Esophagus (tissue), 2 donors: Measurements from ENCODE around the gene SAE1. TPM values are rescaled to one million over a fixed set of nuclear protein-coding genes. Genes with fewer than 3 reads are reported as not detected.
"Not testable (repeated sequence)": the region's sequence is repeated elsewhere in the genome, so short reads cannot be mapped to it uniquely, and the experiment has no call there.

Experiments
- H3K27ac ChIP-seq, 2 donors: one replicate each; pipeline ENCODE4 v1.5.1; 2013; ENCODE audit warnings: low read depth in 2 of 2, mild to moderate bottlenecking in 2 of 2, inconsistent platforms in 1 of 2, low read length in 1 of 2, moderate library complexity in 1 of 2
- H3K27me3 ChIP-seq, 2 donors: one replicate each; pipeline ENCODE4 v1.6.1; 2013; ENCODE audit warnings: low read length in 2 of 2, control low read depth in 1 of 2, mild to moderate bottlenecking in 1 of 2; ENCODE audit not compliant: insufficient read depth in 2 of 2, control insufficient read depth in 1 of 2
- H3K36me3 ChIP-seq, 2 donors: one replicate each; pipeline ENCODE4 v1.6.1; 2013; ENCODE audit warnings: low read length in 1 of 2; ENCODE audit not compliant: control insufficient read depth in 2 of 2, insufficient read depth in 2 of 2
- H3K4me1 ChIP-seq, 2 donors: one replicate each; pipeline ENCODE4 v1.6.1; 2013; ENCODE audit warnings: low read length in 1 of 2; ENCODE audit not compliant: control insufficient read depth in 2 of 2, insufficient read depth in 2 of 2
- H3K4me3 ChIP-seq, 2 donors: one replicate each; pipeline ENCODE4 v1.5.1; 2013; ENCODE audit warnings: low read length in 2 of 2, mild to moderate bottlenecking in 2 of 2, low read depth in 1 of 2, moderate library complexity in 1 of 2
- H3K9me3 ChIP-seq, 2 donors: one replicate each; pipeline ENCODE4 v1.6.1; 2013; ENCODE audit warnings: mild to moderate bottlenecking in 2 of 2, low read depth in 1 of 2, low read length in 1 of 2, moderate library complexity in 1 of 2; ENCODE audit not compliant: control insufficient read depth in 2 of 2, insufficient read depth in 1 of 2
- WGBS, 2 donors: extraction: QIAGEN DNeasy Blood & Tissue Kit; methylation state at CpG; one replicate each; pipeline ENCODE4 v1.1.7; 2013; 5-methylcytosine and 5-hydroxymethylcytosine counted together
- polyA plus RNA-seq, 2 donors: library from polyadenylated mRNA; stranded (reverse); fragments of 200-250 nt; gene quantifications; one replicate each; pipeline ENCODE4 v1.2.3, GENCODE V29; 2013
- donor health status: healthy with polysubstance abuse.
- donor health status: Bipolar disorder and iron deficiency.

SAE1 gene
- polyA plus RNA-seq, 2 donors, result 17.1 to 53.4 TPM

DNA sequence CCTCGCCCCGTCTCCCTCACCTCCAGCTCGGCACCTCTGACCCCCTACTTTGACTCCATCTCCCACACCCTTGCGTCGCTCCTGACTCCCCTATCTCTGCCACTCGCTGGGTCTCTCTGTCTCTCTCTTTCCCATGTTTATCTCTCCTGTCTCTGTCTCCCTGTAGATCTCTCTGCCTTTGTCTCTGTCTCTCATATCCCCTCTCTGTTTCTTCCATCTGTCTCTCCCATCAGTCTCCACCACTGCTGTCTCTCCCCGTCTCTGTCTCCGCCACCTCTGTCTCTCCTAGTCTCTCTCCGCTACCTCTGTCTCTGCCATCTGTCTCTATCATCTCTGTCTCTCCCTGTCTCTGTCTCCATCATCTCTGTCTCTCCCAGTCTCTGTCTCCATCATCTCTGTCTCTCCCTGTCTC, 112.7 kb downstream of the SAE1 start:
- Histone ChIP-seq H3K4me1 (peaks cover 0 to 14% of the 10 kb centered on the region in 2 donors), H3K9me3 (no peaks in the 10 kb centered on the region), H3K27me3 (no peaks in the 10 kb centered on the region), H3K27ac (peak overlapping the region in 1 of 2 donors; percentile 35), H3K4me3 (peak overlapping the region in 1 of 2 donors; percentile 11), H3K36me3 (no peaks in the 10 kb centered on the region)
- WGBS, 2 donors, result 22% methylated on average over 8 to 9 of the region's 9 CpGs

DNA sequence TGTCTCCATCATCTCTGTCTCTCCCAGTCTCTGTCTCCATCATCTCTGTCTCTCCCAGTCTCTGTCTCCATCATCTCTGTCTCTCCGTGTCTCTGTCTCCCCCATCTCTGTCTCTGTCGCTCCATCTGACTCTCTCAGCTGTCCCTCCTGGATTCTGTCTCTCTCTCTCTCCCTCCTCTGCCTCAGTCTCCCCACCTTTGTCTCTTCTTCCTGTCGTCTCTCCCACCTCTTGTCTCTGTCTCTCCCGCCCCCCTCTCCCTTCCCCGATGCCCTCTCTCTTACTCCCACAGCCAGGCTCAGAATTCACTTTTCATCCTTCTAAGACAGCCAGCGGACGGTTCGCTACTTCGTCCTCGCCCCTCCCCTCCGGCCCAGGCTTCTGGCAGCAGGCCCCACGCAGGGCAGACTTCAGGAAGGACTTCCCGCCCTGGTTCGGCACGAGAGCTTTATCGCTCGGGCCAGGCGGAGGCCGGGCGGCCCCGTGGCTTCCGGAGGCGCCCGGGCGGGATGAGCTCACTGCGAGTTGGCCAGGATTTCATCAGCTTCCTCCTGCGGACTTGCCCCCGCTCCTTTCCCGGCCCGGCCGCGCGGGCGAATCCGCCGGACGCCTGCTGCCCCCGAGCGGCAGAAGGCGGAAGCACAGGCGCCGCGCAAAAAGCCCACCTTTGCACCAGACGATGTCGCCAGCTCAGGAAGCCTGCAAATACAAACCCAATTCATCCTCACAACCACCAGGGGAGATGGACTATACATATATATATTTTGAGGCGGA, 113.3 kb downstream of the SAE1 start:
- Histone ChIP-seq H3K27me3 (no peaks in the 10 kb centered on the region), H3K4me3 (peak overlapping the region; percentile 2 to 29)
- 2% methylated on average over 46 of the region's 46 CpGs for WGBS, 2 donors

DNA sequence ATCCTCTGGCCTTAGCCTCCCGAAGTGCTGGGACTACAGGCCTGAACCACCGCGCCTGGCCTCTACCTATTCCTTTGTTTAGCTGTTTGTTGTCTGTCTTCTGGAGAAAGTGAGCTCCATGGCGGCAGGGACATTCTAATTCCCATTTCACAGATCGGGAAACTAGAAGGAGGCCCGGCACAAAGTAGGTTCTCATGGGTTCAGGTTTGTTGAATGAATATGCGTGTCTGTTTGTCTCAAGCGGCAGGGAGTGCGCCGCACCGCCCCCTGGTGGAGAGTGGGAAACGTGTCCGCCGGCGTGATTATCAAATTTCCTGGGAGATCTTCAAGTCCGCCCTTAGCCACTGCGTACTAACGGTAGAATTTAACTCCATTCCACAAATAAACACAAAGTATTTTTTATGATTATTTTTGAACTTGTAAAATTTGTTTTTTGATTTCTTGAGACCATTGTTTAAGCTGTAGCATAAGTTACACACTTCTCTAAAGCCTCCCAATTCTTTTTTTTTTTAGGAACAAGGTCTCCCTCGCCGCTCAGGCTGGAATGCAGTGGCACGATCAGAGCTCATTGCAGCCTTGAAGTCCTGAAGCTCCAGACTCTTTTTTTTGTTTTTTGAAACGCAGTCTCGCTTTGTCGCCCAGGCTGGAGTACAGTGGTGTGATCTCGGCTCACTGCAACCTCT, 116.8 kb downstream of the SAE1 start:
- no peaks in the 10 kb centered on the region for H3K27me3 ChIP-seq

More for the DNA sequence above, 113.3 kb downstream of the SAE1 start:
- H3K4me1 ChIP-seq, result peaks cover 0 to 14% of the 10 kb centered on the region in 2 donors
- H3K27ac ChIP-seq, result peak overlapping the region; percentile 28 to 81
- H3K9me3 ChIP-seq, result no peaks in the 10 kb centered on the region
- H3K36me3 ChIP-seq, result no peaks in the 10 kb centered on the region

DNA sequence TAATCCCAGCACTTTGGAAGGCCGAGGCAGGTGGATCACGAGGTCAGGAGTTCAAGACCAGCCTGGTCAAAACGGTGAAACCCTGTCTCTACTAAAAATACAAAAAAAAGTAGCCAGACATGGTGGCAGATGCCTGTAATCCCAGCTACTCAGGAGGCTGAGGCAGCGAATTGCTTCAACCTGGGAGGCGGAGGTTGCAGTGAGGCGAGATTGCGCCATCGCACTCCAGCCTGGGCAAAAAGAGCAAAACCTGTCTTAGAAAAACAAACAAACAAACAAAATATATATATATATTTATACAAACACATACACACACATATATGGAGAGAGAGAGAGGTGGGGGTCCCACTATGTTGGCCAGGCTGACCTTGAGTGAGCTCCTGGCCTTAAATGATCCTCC, 122.4 kb downstream of the SAE1 start:
- H3K9me3 ChIP-seq, H3K27ac ChIP-seq, H3K27me3 ChIP-seq, H3K36me3 ChIP-seq, H3K4me3 ChIP-seq, H3K4me1 ChIP-seq: not testable (repeated sequence)
- 76 to 79% methylated on average over 8 of the region's 8 CpGs for WGBS, 2 donors

More for the DNA sequence above, 116.8 kb downstream of the SAE1 start:
- Histone ChIP-seq H3K4me1 (peaks cover 0 to 7% of the 10 kb centered on the region in 2 donors), H3K9me3 (no peaks in the 10 kb centered on the region), H3K27ac (no peak overlapping the region), H3K4me3 (no peak overlapping the region), H3K36me3 (no peaks in the 10 kb centered on the region)
- WGBS, 2 donors, result 33 to 36% methylated on average over 25 of the region's 25 CpGs

DNA sequence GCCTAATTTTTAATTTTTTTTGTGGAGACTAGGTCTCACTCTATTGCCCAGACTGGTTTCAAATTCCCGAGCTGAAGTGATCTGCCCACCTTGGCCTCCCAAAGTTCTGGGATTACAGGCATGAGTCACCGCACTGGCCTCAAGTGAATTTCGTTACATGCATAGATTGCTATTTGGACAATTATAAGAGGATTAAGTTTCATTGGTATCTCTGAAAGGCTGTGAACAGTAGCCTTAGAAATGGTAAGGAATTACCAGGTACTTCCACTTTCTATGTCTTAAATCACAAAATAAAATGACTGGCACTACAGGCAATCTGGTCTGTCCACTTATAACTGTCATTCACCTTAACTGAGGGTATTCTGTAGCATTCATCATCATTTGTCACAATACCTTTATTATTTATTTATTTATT, 122.8 kb downstream of the SAE1 start:
- WGBS, 2 donors, result 47 to 58% methylated on average over 3 of the region's 3 CpGs
- Histone ChIP-seq H3K9me3 (no peaks in the 10 kb centered on the region), H3K27me3 (no peaks in the 10 kb centered on the region), H3K36me3 (no peaks in the 10 kb centered on the region), H3K4me3 (no peak overlapping the region), H3K27ac (no peak overlapping the region), H3K4me1 (peaks cover 0 to 12% of the 10 kb centered on the region in 2 donors)

DNA sequence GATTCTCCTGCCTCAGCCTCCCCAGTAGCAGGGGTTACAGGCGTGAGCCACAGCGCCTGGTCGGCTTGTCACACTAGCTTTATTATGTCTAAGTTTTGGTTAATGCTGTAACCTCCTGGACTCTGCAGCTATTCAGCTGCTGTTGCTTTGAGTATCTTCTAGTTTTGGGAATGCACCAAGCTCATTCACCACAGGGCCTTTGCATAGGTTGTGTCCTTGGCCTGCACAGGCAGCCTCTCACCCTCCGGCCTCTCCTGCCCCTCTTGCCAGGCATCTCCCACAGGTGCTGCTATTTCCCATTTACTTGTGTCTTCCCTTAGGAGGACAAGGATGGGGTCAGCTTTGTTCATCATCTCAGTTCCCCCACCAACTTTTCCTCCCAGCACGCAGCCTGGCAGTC, 123.3 kb downstream of the SAE1 start:
- Histone ChIP-seq H3K27me3 (no peaks in the 10 kb centered on the region), H3K9me3 (no peaks in the 10 kb centered on the region), H3K36me3 (peaks cover 0 to 4% of the 10 kb centered on the region in 2 donors), H3K4me3 (no peak overlapping the region), H3K4me1 (peaks cover 0 to 13% of the 10 kb centered on the region in 2 donors), H3K27ac (no peak overlapping the region)
- 88 to 91% methylated on average over 5 of the region's 5 CpGs for WGBS, 2 donors

DNA sequence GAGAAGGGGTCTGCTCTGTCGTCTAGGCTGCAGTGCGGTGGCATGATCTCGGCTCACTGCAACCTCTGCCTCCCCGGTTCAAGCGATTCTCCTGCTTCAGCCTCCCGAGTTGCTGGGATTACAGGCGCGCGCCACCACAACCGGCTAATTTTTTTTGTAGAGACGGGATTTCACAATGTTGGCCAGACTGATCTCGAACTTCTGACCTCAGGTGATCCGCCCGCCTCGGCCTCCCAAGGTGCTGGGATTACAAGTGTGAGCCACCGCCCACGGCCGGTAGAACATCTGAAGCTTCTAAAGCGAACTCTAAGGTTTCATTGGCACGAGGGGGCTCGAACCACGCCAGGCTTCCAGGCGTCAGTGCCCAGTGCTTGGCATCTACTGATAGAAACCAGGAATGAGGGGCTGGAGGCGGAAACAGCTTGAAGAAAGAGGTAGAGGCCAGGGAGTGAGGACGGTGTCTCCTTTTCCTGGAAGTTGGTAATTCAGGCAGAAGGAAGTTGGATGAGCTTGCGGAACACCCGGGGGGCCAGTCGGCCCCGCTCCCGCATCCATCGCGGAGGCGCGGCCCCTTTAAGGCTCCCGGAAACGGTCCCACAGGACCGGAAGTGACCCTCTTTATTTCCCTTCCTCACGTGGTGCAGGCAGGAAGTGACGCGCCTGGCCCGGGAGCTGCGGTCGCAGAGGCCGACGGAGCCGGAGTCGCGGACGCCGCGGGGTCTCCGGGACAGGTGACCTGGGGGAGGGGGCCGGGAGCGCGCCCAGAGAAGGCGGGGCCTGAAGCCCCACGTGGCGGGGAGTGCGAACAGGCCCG, 125.5 kb downstream of the SAE1 start, which contains the start of gene CCDC9:
Gene CCDC9 (plus strand): TSS at position 647 of the 814 bp plus-strand sequence. CDS start 1,876 bp downstream, outside the sequence.
- Histone ChIP-seq H3K36me3 (peaks cover 11 to 25% of the 10 kb centered on the region in 2 donors), H3K27ac (peak within 1 kb of the TSS; percentile 93 to 98), H3K9me3 (no peaks in the 10 kb centered on the region), H3K4me1 (peaks cover 0 to 16% of the 10 kb centered on the region in 2 donors), H3K27me3 (no peaks in the 10 kb centered on the region), H3K4me3 (peak within 1 kb of the TSS; percentile 55 to 61)
- WGBS, 2 donors, result 13 to 15% methylated on average over 60 of the region's 60 CpGs

DNA sequence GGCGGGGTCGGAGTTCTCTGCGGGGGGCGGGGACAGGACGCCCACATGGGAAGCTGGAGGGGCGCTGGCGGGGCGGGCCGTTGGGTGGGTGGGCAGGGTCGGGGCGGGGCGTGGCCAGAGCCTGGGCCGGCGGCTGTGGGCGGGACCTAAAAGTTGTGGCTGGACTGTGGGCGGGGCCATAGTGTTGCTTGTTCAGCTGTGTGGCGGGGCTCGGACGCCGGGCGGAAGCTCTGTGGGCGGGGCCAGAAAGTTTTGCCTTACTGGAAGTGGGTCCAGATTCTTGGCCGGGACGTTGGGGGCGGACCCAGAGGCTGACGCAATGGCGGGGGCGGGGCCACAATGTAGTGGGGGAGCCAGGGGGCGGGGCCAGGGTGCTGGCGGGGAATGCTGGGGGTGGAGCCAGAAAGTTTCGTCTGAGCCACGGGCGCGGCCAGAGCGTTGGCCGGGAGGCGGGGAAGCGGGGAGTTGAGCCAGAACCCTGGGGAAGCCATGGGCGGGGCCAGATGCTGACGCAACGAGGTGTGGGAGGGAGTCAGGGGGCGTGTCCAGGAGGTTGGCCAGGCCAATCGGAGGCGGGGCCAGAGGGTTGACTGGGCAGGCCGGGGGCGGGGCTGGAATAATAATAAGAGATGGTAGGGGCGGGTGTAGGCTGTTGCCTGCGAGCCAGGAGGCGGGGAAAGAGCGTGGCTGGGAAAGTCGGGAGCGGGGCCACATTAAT, 126.2 kb downstream of the SAE1 start:
- H3K27ac ChIP-seq, result peak overlapping the region; percentile 93 to 98
- no peaks in the 10 kb centered on the region for H3K9me3 ChIP-seq
- H3K27me3 ChIP-seq, result no peaks in the 10 kb centered on the region
- peak overlapping the region; percentile 55 to 61 for H3K4me3 ChIP-seq
- H3K4me1 ChIP-seq, result peaks cover 0 to 16% of the 10 kb centered on the region in 2 donors
- 1% methylated on average over 44 to 52 of the region's 52 CpGs for WGBS, 2 donors
- H3K36me3 ChIP-seq, result peaks cover 11 to 28% of the 10 kb centered on the region in 2 donors
